Endothelial cell of coronary artery (primary cell): ENCODE data around the gene CENPB. TPM values are rescaled to one million over a fixed set of nuclear protein-coding genes. Genes with fewer than 3 reads are reported as not detected.

ENCODE experiments used
- total RNA-seq: library from RNA; depleted of rRNA; stranded (reverse); fragments of >200 nt; gene quantifications from 2 replicates; pipeline ENCODE4 v1.2.3, GENCODE V29; 2014

CENPB gene
- total RNA-seq, result 87.7 and 95.9 TPM in 2 replicates

GRCh38 chr20:3786665-3787323 is at the start of gene CENPB:
TSS of gene CENPB (minus strand) at chr20:3786740. CDS start at chr20:3786483, 257 bp downstream.

GRCh38 chr20:3820048-3820900 is 33.7 kb upstream of the CENPB start, which contains the start of gene AP5S1:
TSS of gene AP5S1 (plus strand) at chr20:3820547. CDS start at chr20:3822118, 1,571 bp downstream.

GRCh38 chr20:3795511-3796468 is 9.2 kb upstream of the CENPB start, which contains the start of gene CDC25B:
TSS of gene CDC25B (plus strand) at chr20:3796310. CDS start at chr20:3796532, 222 bp downstream.

GRCh38 chr20:3781153-3781910 is 5.2 kb downstream of the CENPB start, which contains the start of gene SPEF1:
TSS of gene SPEF1 (minus strand) at chr20:3781448. CDS start at chr20:3781287, 161 bp downstream.

GRCh38 chr20:3767427-3768341 is 18.9 kb downstream of the CENPB start, which contains the start of gene ADISSP:
TSS of gene ADISSP (minus strand) at chr20:3767753. CDS start at chr20:3760100, 7,653 bp downstream.

Other genes with a start within 250 kb of the CENPB start
- not detected in 2 replicates for gene GFRA4, start 123.3 kb downstream of the CENPB start, total RNA-seq
- gene ADAM33, start 104.7 kb downstream of the CENPB start, total RNA-seq, result 0.09 TPM in 1 of 2 replicates, not detected in the other
- not detected in 2 replicates for gene SIGLEC1, start 74.1 kb downstream of the CENPB start, total RNA-seq
- 11.6 and 18.0 TPM in 2 replicates for gene HSPA12B, start 54.1 kb downstream of the CENPB start, total RNA-seq
- gene ADISSP, start 19.0 kb downstream of the CENPB start, total RNA-seq, result 20.8 and 33.5 TPM in 2 replicates
- 0.09 TPM in 2 replicates for gene SPEF1, start 5.3 kb downstream of the CENPB start, total RNA-seq
- 11.0 and 12.3 TPM in 2 replicates for gene CDC25B, start 9.6 kb upstream of the CENPB start, total RNA-seq
- 11.3 and 15.7 TPM in 2 replicates for gene AP5S1, start 33.8 kb upstream of the CENPB start, total RNA-seq
- 14.4 and 15.8 TPM in 2 replicates for gene MAVS, start 60.1 kb upstream of the CENPB start, total RNA-seq
- 43.6 and 46.8 TPM in 2 replicates for gene PANK2, start 102.6 kb upstream of the CENPB start, total RNA-seq
- gene RNF24, start 228.8 kb upstream of the CENPB start, total RNA-seq, result 2.2 and 5.0 TPM in 2 replicates